NCI-H2196 (cell line): ENCODE measurements around the gene OOSP1.
"Not testable (repeated sequence)": the region's sequence is repeated elsewhere in the genome, so short reads cannot be mapped to it uniquely, and the experiment has no call there.

Experiments
- DNase-seq: peaks from one replicate; lab custom pipeline; 2025; ENCODE audit not compliant: unreplicated experiment; lab: John Stamatoyannopoulos, UW

Gene OOSP1

GRCh38 chr11:59960502-59961381 is 22.5 kb downstream of the OOSP1 start:
- DNase-seq = no peak

DNA sequence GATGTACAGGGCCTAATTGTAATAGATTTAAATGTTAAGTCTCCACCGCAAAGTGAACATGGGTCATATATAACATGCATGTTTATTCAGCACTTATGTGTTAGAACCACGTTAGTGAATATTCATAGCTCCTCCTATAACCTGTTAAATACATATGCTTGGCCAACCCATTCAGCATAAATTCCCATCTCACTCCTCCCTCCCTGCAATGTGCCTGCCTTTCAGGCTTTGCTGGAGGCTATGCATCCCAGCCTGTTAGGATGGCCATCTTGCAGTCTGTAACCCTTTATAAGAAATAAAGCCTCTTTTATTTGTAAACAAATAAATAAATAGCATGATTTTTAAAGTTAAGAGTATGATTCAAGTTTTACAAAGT is 23.9 kb downstream of the OOSP1 start:
- no peak for DNase-seq

GRCh38 chr11:59963733-59964132 is 25.5 kb downstream of the OOSP1 start, which contains the start of gene OOSP4A:
Gene OOSP4A (plus strand): TSS chr11:59964033. CDS start chr11:59964033, 0 bp downstream.
- DNase-seq = no peak

DNA sequence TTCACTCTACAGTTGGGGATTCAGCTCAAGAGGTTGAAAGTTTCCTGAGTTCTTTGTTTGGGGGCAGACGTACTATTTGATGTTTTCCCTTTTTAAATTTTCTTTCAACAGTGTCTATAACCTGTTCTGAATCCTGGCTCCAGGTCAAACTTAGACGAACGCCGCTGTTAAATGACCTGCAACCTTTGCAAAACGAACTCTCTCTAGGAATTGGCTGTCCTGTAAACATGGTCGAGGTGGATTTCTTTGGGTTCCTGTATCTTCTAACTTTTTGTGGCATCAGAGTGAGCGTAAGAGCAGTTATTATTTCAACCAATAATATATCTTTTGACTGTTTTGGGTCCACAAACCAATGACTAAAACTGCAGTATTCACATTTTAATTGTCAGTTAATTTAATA is 27.2 kb downstream of the OOSP1 start:
- no peak for DNase-seq

DNA sequence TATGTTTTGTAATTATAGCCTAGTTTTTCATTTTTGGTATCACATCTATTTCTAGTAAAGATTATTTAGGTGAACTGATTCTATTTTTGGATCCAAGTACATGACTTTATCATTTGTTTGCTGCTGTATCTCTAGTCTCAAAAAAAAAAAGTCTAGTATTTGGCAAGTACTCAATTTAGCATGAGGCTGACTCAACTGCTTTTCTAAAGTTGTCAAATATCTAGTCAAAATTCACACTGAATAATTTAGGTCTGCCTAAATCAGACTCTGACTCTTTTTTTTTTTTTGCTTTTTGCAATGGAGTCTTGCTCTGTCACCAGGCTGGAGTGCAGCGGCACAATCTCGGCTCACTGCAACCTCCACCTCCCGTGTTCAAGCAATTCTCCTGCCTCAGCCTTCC is 28.0 kb downstream of the OOSP1 start:
- no peak for DNase-seq

DNA sequence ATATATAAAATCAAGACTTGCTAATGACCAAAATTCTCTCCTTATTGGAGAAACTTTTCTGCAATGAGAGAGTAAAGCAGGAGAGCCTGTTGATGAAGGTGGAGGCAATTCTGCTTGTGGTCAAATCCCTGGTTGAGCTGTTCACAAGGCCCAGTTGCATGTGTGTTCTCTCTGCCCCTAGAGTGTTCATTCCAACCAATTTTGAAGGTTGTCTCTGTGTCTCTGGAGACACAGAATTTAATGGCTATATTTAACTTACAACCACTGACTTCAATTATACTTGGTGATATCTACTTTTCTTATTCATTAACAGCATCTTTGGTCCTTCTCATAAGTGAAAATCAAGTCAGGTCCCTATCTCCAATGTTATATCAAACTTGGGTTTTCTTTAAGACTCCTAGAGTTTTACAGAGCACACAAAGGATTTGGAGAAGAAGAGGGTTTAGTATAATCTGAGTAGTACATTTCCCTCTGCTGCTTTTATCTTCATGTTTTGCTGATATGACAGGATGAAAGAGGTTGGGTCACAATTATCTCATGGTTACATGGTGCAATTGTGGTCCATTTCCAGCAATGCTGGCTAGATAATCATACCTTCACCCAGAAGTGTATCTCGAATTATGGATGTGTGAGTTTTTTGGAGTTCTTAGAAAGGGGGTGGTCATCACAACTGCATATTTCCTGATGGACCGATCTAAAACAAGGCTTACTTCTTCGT is 29.6 kb downstream of the OOSP1 start:
- DNase-seq = no peak

- no peak for DNase-seq
These were observed 30.2 kb downstream of the OOSP1 start for GRCh38 chr11:59968395-59968783.

DNA sequence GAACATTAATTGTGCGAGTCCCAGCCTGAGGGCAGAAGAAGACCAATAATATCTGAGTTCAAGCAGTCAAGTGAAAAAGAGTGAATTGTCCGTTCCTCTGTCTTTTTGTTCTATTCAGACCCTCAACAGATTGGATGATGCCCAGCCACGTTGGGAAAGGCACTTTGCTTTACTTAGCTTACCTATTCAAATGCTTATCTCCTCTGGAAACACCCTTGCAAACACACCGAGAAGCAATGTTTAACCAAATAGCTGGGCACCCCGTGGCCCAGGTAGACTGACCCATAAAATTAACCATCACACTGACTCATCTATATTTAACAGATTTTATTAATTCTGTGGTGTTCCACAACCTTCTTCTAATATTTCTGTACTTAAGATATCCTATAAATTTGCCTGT is 34.9 kb downstream of the OOSP1 start:
- DNase-seq = no peak

DNA sequence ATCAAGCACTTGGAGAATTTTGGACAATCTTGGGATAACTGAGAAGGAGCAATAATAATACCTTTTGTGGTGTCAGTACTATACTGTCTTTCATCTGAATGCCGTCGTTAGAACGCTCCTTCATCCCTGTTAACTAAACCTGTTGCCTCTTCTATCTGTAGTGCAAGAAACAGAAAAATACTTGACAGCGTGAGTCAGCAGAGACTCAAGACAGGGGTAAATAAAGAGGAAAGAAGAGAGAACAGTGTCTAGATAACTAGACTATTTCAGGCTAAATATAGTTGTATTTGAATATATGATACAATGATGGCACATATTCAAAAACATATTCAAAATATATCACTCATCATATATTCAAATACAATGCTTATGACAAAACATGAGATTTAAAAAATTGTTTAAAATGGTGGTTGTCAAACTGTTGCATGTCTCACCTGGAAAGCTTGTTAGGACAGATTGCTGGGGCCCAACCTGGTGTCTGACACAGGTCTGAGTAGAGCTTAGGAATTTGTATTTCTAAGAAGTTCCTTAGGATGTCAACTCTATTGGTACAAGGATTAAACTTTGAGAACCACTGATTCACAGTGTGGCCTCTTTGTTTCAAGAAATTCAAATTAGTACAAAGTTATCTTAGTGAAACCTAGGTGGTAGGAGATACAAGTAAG is 43.0 kb downstream of the OOSP1 start:
- DNase-seq = no peak

DNA sequence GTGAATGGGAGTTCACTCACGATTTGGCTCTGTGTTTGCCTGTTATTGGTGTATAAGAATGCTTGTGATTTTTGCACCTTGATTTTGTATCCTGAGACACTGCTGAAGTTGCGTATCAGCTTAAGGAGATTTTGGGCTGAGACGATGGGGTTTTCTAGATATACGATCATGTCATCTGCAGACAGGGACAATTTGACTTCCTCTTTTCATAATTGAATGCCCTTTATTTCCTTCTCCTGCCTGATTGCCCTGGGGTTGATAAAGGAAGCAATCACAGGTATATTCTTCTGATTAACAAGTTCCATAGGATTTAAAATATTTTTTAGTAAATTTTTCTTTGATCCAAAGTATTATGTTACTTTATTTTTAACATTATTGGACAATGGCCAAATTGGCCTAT is 43.8 kb downstream of the OOSP1 start:
- not testable (repeated sequence) for DNase-seq

DNA sequence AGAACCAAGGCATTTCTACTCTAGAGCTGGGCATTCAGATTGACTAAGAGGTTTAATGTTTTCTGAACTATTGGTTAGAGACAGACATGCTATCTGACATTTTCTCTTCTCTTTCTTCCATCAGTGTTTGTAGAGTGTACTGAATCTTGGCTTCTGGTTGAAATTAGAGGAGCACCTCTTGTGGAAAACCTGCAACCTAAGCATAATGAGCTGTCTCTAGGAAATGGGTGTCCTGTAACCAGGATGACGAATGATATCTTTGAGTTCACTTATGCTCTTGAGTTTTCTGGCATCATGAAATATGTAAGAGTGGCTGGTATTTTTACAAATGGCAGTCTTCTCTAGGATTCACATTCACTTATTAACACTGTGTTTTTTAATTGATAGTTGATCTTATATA is 45.0 kb downstream of the OOSP1 start:
- no peak for DNase-seq

DNA sequence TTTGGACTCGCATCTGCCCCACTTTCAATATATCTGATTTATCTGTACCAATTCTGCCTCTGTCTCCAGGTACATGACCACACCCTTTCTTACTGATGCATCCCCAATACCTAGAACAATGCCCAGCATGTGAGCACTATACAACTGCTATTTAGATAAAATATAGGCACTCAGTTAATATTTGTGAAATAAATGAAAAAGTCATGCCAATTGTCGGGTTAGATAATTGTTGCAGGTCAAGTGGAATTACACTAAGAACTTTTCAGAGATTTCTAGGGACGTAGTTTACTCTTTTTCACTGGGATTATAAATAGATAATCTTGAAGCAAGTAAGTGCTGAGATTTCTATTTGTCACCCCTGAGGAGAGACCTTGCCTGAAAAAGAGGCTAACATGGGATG is 46.1 kb downstream of the OOSP1 start:
- DNase-seq = no peak

- no peak for DNase-seq
These were observed 52.2 kb downstream of the OOSP1 start for GRCh38 chr11:59990421-59990820.

- DNase-seq = no peak
These were observed 54.2 kb downstream of the OOSP1 start for GRCh38 chr11:59992425-59992824.

GRCh38 chr11:59997800-59998199 is 59.6 kb downstream of the OOSP1 start:
- DNase-seq = no peak

GRCh38 chr11:59999691-60000090 is 61.5 kb downstream of the OOSP1 start:
- DNase-seq = no peak

DNA sequence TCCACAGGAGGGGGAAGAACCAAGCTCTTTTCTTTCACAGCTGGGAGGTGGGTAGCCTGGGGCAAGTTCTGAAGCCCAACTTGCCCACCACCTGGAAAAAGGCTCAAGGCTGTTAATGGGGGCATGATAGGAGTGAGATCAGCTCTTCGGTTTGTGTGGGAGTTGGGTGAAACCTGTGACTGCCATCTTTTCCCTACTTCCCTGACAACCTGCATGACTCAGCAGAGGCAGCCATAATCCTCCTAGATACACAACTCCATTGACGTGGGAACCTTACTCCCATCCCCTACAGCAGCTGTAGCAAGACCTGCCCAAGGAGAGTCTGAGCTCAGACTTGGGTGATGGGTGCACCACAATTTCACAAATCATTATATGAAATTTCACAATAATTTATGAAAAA is 65.5 kb downstream of the OOSP1 start:
- no peak for DNase-seq

DNA sequence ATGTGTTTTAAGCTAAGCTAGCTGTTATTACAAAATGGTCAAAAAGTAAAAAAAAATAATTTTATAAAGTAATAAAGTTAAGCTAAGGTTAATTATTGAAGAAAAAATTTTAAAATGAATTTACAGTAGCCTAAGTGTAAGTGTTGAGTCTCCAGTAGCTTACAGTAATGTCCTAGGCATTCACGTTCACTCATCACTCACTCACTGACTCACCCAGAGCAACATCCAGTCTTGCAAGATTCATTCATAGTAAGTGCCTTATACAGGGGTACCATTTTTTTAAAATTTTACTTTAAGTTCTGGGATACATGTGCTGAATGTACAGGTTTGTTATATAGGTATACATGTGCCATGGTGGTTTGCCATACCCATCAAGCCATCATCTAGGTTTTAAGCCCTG is 67.1 kb downstream of the OOSP1 start:
- DNase-seq = no peak
